OCI-LY1 (cell line): ENCODE measurements around the gene CSE1L.

ENCODE experiments used
- H2AFZ ChIP-seq: fragments of 200-600 bp; sonication (generic), shearing (Covaris generic); 2 replicates; pipeline ENCODE4 v1.6.0; 2014; ENCODE audit warnings: antibody characterized with exemption, mild to moderate bottlenecking, low read length
- H3F3A ChIP-seq: fragments of 200-600 bp; sonication (generic), shearing (Covaris generic); 2 replicates; pipeline ENCODE4 v1.6.0; 2014; ENCODE audit warnings: mild to moderate bottlenecking, antibody characterized with exemption, low read length, moderate library complexity; ENCODE audit not compliant: insufficient read depth
- H3K27ac ChIP-seq: fragments of 200-600 bp; sonication (generic); 2 replicates; pipeline ENCODE4 v1.5.1; 2014; ENCODE audit warnings: low read length, mixed run types, mild to moderate bottlenecking, low read depth; ENCODE audit not compliant: poor library complexity, severe bottlenecking
- H3K27me3 ChIP-seq: fragments of 200-600 bp; sonication (generic); 2 replicates; pipeline ENCODE4 v1.6.0; 2014; ENCODE audit warnings: antibody characterized with exemption, mild to moderate bottlenecking, low read length, moderate library complexity; ENCODE audit not compliant: insufficient read depth
- H3K36me3 ChIP-seq: fragments of 200-600 bp; sonication (generic); 2 replicates; pipeline ENCODE4 v1.6.1; 2014; ENCODE audit warnings: mild to moderate bottlenecking, antibody characterized with exemption, low read length, moderate library complexity, mixed read lengths; ENCODE audit not compliant: insufficient read depth
- H3K4me1 ChIP-seq: fragments of 200-600 bp; sonication (generic); 2 replicates; pipeline ENCODE4 v1.5.1; 2014; ENCODE audit warnings: mild to moderate bottlenecking, low read length, moderate library complexity; ENCODE audit not compliant: insufficient read depth, severe bottlenecking
- H3K4me2 ChIP-seq: fragments of 200-600 bp; sonication (generic), shearing (Covaris generic); 2 replicates; pipeline ENCODE4 v1.6.1; 2014; ENCODE audit warnings: low read length
- H3K4me3 ChIP-seq: fragments of 200-600 bp; sonication (generic); 2 replicates; pipeline ENCODE4 v1.5.1; 2014; ENCODE audit warnings: low read length, low read depth, mild to moderate bottlenecking, mixed read lengths; ENCODE audit not compliant: poor library complexity, severe bottlenecking
- H3K79me2 ChIP-seq: fragments of 200-600 bp; shearing (Covaris generic); 2 replicates; pipeline ENCODE4 v1.6.1; 2016; ENCODE audit warnings: mixed run types, low read length, mixed read lengths; ENCODE audit not compliant: insufficient read depth
- H3K9ac ChIP-seq: fragments of 200-600 bp; sonication (generic), shearing (Covaris generic); 2 replicates; pipeline ENCODE4 v1.6.1; 2014; ENCODE audit warnings: mild to moderate bottlenecking, low read length, mixed read lengths
- H3K9me2 ChIP-seq: fragments of 200-600 bp; sonication (generic), shearing (Covaris generic); 2 replicates; pipeline ENCODE4 v1.6.1; 2014; ENCODE audit warnings: low read depth, mild to moderate bottlenecking, low read length, mixed read lengths
- H3K9me3 ChIP-seq: fragments of 200-600 bp; shearing (Covaris generic); 2 replicates; pipeline ENCODE4 v1.6.1; 2014; ENCODE audit warnings: low read length, mixed read lengths
- H4K20me1 ChIP-seq: fragments of 200-600 bp; sonication (generic), shearing (Covaris generic); 2 replicates; pipeline ENCODE4 v1.6.0; 2016; ENCODE audit warnings: mild to moderate bottlenecking, low read length; ENCODE audit not compliant: insufficient read depth
- EZH2 ChIP-seq: fragments of 200-600 bp; sonication (generic), shearing (Covaris generic); IDR thresholded peaks from 2 replicates; pipeline ENCODE4 v1.8.0; 2017; ENCODE audit warnings: borderline replicate concordance, mixed run types, mild to moderate bottlenecking, antibody characterized with exemption, low read length, moderate library complexity, mixed read lengths
- TF ChIP-seq, protein P1 (sequence below): fragments of 200-600 bp; sonication (generic), shearing (Covaris generic); IDR thresholded peaks from 2 replicates; pipeline ENCODE4 v1.5.1; 2017; ENCODE audit warnings: mild to moderate bottlenecking, antibody characterized with exemption, low read length, moderate library complexity, mixed read lengths

Gene CSE1L

DNA sequence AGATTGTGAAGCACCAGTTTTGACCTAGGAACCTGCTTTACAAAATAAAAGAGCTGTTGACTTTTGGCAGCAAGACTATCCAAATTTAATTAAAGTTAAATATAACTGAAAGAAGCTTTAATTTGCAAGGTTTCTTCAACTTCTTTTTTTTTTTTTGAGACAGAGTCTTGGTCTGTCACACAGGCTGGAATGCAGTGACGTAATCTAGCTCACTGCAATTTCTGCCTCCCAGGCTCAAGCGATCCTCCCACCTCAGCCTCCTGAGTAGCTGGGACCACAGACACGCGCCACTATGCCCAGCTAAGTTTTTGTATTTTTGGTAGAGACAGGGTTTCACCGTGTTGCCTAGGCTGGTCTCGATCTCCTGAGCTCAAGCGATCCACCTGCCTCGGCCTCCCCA lies 13.7 kb upstream of the CSE1L start:
- no peak overlapping the region for H3K4me2 ChIP-seq
- H4K20me1 ChIP-seq: no peaks in the 10 kb centered on the region
- no peaks in the 10 kb centered on the region; the same call in 1 of the 2 replicates for H3F3A ChIP-seq
- H3K9me2 ChIP-seq: no peaks in the 10 kb centered on the region
- no peak overlapping the region for H3K4me3 ChIP-seq
- no peak overlapping the region for H3K9ac ChIP-seq
- TF ChIP-seq EZH2: no peak
- TF ChIP-seq, protein P1, sequence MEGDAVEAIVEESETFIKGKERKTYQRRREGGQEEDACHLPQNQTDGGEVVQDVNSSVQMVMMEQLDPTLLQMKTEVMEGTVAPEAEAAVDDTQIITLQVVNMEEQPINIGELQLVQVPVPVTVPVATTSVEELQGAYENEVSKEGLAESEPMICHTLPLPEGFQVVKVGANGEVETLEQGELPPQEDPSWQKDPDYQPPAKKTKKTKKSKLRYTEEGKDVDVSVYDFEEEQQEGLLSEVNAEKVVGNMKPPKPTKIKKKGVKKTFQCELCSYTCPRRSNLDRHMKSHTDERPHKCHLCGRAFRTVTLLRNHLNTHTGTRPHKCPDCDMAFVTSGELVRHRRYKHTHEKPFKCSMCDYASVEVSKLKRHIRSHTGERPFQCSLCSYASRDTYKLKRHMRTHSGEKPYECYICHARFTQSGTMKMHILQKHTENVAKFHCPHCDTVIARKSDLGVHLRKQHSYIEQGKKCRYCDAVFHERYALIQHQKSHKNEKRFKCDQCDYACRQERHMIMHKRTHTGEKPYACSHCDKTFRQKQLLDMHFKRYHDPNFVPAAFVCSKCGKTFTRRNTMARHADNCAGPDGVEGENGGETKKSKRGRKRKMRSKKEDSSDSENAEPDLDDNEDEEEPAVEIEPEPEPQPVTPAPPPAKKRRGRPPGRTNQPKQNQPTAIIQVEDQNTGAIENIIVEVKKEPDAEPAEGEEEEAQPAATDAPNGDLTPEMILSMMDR: no peak
- no peaks in the 10 kb centered on the region for H3K27me3 ChIP-seq
- no peaks in the 10 kb centered on the region for H3K9me3 ChIP-seq
- peaks cover 5% of the 10 kb centered on the region for H3K4me1 ChIP-seq
- H3K36me3 ChIP-seq: peaks cover 50% of the 10 kb centered on the region; the same call in 1 of the 2 replicates
- no peak overlapping the region for H2AFZ ChIP-seq
- no peaks in the 10 kb centered on the region for H3K79me2 ChIP-seq
- no peak overlapping the region for H3K27ac ChIP-seq

DNA sequence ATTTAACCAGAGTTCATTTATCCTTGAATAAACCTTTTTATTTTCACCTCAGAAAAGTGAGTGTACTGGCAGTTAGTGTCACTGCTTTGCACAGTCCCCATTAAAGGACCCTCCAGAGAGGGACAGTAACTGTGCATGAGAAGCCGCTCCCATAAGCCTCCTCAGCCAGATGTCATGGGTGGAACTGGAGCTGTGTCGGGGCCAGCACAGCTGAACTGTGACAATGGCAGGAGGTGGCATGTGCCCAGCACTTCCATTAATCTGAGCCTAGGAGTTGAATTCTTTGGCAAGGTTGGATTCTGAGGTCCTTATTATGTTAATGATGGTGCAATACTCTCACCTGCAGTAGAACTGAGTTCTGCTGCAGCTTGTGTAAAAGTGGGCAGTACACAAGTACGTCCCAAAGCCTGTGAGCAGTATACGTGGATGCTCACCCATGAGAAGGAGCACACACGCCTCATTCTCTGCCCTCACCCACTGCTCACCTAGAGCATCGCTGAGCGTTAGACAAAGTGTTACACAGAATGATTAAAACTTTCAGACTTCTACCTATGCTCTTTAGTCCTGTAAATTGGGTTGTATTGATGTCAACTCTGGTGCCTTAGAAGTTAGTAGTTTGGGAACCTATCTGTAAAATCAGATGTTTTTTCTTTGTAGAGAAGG lies 11.9 kb upstream of the CSE1L start:
- Histone ChIP-seq H3K9ac (no peak overlapping the region), H4K20me1 (no peaks in the 10 kb centered on the region), H3K4me3 (no peak overlapping the region), H3F3A (no peaks in the 10 kb centered on the region; the same call in 1 of the 2 replicates), H3K9me2 (no peaks in the 10 kb centered on the region), H3K79me2 (no peaks in the 10 kb centered on the region), H3K4me1 (peaks cover 15% of the 10 kb centered on the region), H3K36me3 (peaks cover 33% of the 10 kb centered on the region; the same call in 1 of the 2 replicates), H3K4me2 (no peak overlapping the region), H2AFZ (no peak overlapping the region), H3K27ac (no peak overlapping the region), H3K27me3 (no peaks in the 10 kb centered on the region), H3K9me3 (no peaks in the 10 kb centered on the region)
- TF ChIP-seq, protein P1: no peak
- TF ChIP-seq EZH2: no peak

DNA sequence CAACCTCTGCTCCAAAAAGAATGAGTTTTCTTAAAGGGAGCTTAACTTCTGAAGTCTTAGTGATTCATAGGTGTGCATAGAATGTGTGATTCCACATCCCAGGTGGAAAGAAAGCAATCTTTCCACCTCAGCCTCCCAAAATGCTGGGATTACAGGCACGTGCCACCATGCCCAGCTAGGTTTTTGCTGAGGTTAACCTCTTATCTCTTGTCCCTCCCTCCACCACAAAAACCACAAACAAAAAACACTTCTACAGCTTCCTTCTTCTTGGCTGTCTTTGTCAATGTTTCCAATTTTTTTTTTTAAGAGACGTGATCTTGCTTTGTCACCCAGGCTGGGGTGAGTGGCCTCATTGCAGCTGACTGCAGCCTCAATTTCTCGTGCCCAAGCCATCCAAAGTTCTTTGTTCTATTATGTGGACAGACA lies 8.1 kb upstream of the CSE1L start:
- H3K4me2 ChIP-seq: no peak overlapping the region; the same call in 1 of the 2 replicates
- H3F3A ChIP-seq: no peaks in the 10 kb centered on the region; the same call in 1 of the 2 replicates
- H4K20me1 ChIP-seq: no peaks in the 10 kb centered on the region
- peaks cover 15% of the 10 kb centered on the region for H3K4me1 ChIP-seq
- TF ChIP-seq, protein P1: no peak
- no peak for TF ChIP-seq EZH2
- H3K4me3 ChIP-seq: no peak overlapping the region
- H3K9me3 ChIP-seq: no peaks in the 10 kb centered on the region
- no peak overlapping the region; the same call in 1 of the 2 replicates for H3K9ac ChIP-seq
- H3K36me3 ChIP-seq: peaks cover 21% of the 10 kb centered on the region; the same call in 1 of the 2 replicates
- no peaks in the 10 kb centered on the region for H3K27me3 ChIP-seq
- no peaks in the 10 kb centered on the region for H3K79me2 ChIP-seq
- H3K27ac ChIP-seq: peak overlapping the region; percentile 43
- H2AFZ ChIP-seq: no peak overlapping the region
- H3K9me2 ChIP-seq: no peaks in the 10 kb centered on the region
